PC-9 (cell line): ENCODE results near the gene CPT1C. TPM values are rescaled to one million over a fixed set of nuclear protein-coding genes. Genes with fewer than 3 reads are reported as not detected.

Experiments
- BruUV-seq: library from RNA; stranded (reverse); fragments of 400-500 nt; replicated peaks from 2 replicates; lab custom pipeline; 2021; lab: Mats Ljungman, UMichigan
- CTCF ChIA-PET: fragments of 300-600 bp; sonication (Branson Sonifier 250); formaldehyde crosslinking; loops from one replicate; lab custom pipeline; 2022; ENCODE audit warnings: antibody characterized with exemption; lab: Charles Lee
- POLR2A ChIA-PET: fragments of 300-600 bp; sonication (Branson Sonifier 250); formaldehyde crosslinking; loops from one replicate; lab custom pipeline; 2022; ENCODE audit warnings: antibody characterized with exemption; ENCODE audit not compliant: unreplicated experiment; lab: Charles Lee
- DNase-seq, 2 experiments: peaks; one replicate each; pipeline versions ENCODE4 v3.0.0 to v3.0.0-alpha.2; 2015 to 2022; ENCODE audit warnings: mixed read lengths in 1 of 2
- H2AFZ ChIP-seq: fragments of 200-600 bp; sonication (generic); 2 replicates; pipeline ENCODE4 v1.8.1; 2017; ENCODE audit warnings: antibody characterized with exemption
- H3F3A ChIP-seq: fragments of 200-600 bp; sonication (generic); 2 replicates; pipeline ENCODE4 v1.8.1; 2017; ENCODE audit warnings: antibody characterized with exemption, mild to moderate bottlenecking, low read depth; ENCODE audit not compliant: insufficient read depth
- H3K27ac ChIP-seq: fragments of 200-600 bp; sonication (generic); 2 replicates; pipeline ENCODE4 v1.6.1; 2016; ENCODE audit warnings: mixed run types
- H3K27me3 ChIP-seq: fragments of 200-600 bp; sonication (generic); 2 replicates; pipeline ENCODE4 v1.6.1; 2016; ENCODE audit warnings: low read depth, mixed run types; ENCODE audit not compliant: insufficient read depth
- H3K36me3 ChIP-seq: fragments of 200-600 bp; sonication (generic); 2 replicates; pipeline ENCODE4 v1.6.1; 2016; ENCODE audit warnings: low read depth, mixed run types
- H3K4me1 ChIP-seq: fragments of 200-600 bp; sonication (generic); replicated peaks from 2 replicates; pipeline ENCODE4 v1.6.1; 2016; ENCODE audit warnings: mixed run types; ENCODE audit not compliant: insufficient read depth
- H3K4me2 ChIP-seq: fragments of 200-600 bp; sonication (generic); 2 replicates; pipeline ENCODE4 v1.6.1; 2017; ENCODE audit warnings: mixed run types
- H3K4me3 ChIP-seq: fragments of 200-600 bp; sonication (generic); 2 replicates; pipeline ENCODE4 v1.6.1; 2016; ENCODE audit warnings: mixed run types
- H3K79me2 ChIP-seq: fragments of 200-600 bp; sonication (generic); 2 replicates; pipeline ENCODE4 v1.6.1; 2017; ENCODE audit warnings: low read depth, mixed run types
- H3K9me2 ChIP-seq: fragments of 200-600 bp; sonication (generic); 2 replicates; pipeline ENCODE4 v1.8.1; 2017; ENCODE audit warnings: mild to moderate bottlenecking; ENCODE audit not compliant: insufficient read depth
- H3K9me3 ChIP-seq: fragments of 200-600 bp; sonication (generic); 2 replicates; pipeline ENCODE4 v1.8.1; 2016; ENCODE audit warnings: low read depth; ENCODE audit not compliant: insufficient read depth
- H4K20me1 ChIP-seq: fragments of 200-600 bp; sonication (generic); 2 replicates; pipeline ENCODE4 v1.8.1; 2017; ENCODE audit not compliant: insufficient read depth
- EZH2 ChIP-seq: fragments of 200-600 bp; sonication (generic); IDR thresholded peaks from 2 replicates; pipeline ENCODE4 v1.8.0; 2017; ENCODE audit warnings: antibody characterized with exemption, low read depth
- intact Hi-C: fragments of 100-400 bp; cut with micrococcal nuclease; formaldehyde crosslinking; loops from one replicate; pipeline ENCODE4 v1.10.0; 2022; ENCODE audit not compliant: unreplicated experiment
- microRNA-seq: library from miRNA; unstranded; fragments of <30 nt; microRNA quantifications from one replicate; pipeline ENCODE4 v1.2.0, GENCODE V29; 2021; ENCODE audit warnings: borderline number of aligned reads, borderline replicate concordance
- total RNA-seq: library from RNA; stranded (reverse); gene quantifications from 2 replicates; pipeline ENCODE4 v1.2.3, GENCODE V29; 2021
- TF ChIP-seq, protein P1 (sequence below): fragments of 200-600 bp; sonication (generic); conservative IDR thresholded peaks from 2 replicates; pipeline ENCODE4 v1.6.1; 2017; ENCODE audit warnings: mixed run types, antibody characterized with exemption, mild to moderate bottlenecking, moderate library complexity

The CPT1C gene
- total RNA-seq, 1 experiment from 2014 or later, result 1.7 TPM

DNA sequence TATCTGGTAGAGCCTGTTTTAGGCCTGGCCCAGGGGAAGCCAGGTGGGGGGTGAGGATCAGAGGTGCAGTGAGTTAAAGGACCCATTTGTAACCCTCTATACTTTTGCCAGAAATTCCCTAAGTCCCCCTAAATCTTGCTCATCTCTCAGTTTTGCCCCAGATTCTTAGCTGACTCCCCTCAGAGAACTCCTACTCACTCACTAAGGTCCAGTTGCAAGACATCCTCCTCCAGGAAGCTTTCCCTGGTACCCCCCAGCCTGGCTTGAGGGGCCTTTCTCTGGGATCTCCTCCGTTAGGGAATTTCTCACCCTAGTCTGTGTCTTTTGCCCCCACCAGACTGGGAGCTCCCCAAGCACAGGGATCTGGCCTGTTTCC lies 70.3 kb downstream of the CPT1C start:
- TF ChIP-seq EZH2, result no peak
- TF ChIP-seq, protein P1, sequence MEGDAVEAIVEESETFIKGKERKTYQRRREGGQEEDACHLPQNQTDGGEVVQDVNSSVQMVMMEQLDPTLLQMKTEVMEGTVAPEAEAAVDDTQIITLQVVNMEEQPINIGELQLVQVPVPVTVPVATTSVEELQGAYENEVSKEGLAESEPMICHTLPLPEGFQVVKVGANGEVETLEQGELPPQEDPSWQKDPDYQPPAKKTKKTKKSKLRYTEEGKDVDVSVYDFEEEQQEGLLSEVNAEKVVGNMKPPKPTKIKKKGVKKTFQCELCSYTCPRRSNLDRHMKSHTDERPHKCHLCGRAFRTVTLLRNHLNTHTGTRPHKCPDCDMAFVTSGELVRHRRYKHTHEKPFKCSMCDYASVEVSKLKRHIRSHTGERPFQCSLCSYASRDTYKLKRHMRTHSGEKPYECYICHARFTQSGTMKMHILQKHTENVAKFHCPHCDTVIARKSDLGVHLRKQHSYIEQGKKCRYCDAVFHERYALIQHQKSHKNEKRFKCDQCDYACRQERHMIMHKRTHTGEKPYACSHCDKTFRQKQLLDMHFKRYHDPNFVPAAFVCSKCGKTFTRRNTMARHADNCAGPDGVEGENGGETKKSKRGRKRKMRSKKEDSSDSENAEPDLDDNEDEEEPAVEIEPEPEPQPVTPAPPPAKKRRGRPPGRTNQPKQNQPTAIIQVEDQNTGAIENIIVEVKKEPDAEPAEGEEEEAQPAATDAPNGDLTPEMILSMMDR, result no peak
- H3K9me2 ChIP-seq, result no peaks in the 10 kb centered on the region
- no peaks in the 10 kb centered on the region for H3K36me3 ChIP-seq
- no peaks in the 10 kb centered on the region for H3K27me3 ChIP-seq
- H3K4me3 ChIP-seq, result no peak overlapping the region
- H3K4me2 ChIP-seq, result no peak overlapping the region
- no peaks in the 10 kb centered on the region for H4K20me1 ChIP-seq
- peaks cover 20% of the 10 kb centered on the region for H3F3A ChIP-seq
- POLR2A ChIA-PET, result no interaction called here
- intact Hi-C loops, result no loop called here
- peaks cover 15% of the 10 kb centered on the region for H3K4me1 ChIP-seq
- CTCF ChIA-PET, result no interaction called here
- DNase-seq, result no peak
- H3K79me2 ChIP-seq, result no peaks in the 10 kb centered on the region
- BruUV-seq, result no TSS peak
- no peak overlapping the region for H3K27ac ChIP-seq
- no peak overlapping the region for H2AFZ ChIP-seq
- peaks cover 1% of the 10 kb centered on the region for H3K9me3 ChIP-seq

DNA sequence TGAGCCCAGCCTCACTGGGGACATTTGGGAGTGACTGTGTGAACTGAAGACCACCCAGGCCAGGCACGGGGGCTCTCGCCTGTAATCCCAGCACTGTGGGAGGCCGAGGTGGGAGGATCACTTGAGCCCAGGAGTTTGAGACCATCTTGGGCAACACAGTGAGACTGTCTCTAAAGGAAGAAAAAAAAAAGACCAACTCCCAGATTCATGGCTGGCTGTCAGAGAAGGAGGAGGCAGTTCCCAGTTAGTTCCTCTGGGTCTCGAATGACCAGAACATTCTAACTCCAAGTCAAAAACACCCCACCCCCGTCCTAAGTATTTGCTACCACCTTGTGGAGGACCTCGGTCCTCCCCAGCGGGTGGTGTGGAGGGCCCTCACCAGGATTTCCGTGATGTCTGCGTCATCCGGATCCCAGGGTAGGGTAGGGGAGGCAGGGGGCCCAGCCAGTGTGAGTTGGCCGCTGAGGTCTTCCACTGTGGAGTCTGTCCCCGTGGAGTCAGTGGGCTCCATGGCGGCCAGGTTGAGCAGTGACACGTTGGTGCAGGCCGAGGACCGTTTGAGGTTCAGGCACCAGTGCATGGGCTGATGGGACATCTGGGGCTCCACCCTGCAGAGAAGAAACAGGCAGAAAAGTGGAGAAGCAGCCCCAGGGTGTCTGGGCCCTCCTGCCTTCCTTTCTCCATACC lies 70.9 kb downstream of the CPT1C start:
- no peak for TF ChIP-seq EZH2
- TF ChIP-seq, protein P1, result 0 out of 2 replicates have a peak, but pooled peaks have one; percentile 12
- Histone ChIP-seq H3K9me2 (no peaks in the 10 kb centered on the region), H3K27me3 (no peaks in the 10 kb centered on the region), H3F3A (peaks cover 16% of the 10 kb centered on the region), H3K79me2 (no peaks in the 10 kb centered on the region), H3K27ac (no peak overlapping the region), H3K4me3 (no peak overlapping the region), H3K9me3 (no peaks in the 10 kb centered on the region), H4K20me1 (no peaks in the 10 kb centered on the region), H3K4me2 (no peak overlapping the region), H3K36me3 (no peaks in the 10 kb centered on the region), H2AFZ (no peak overlapping the region), H3K4me1 (peaks cover 13% of the 10 kb centered on the region)
- CTCF ChIA-PET, result no interaction called here
- intact Hi-C loops, result no loop called here
- POLR2A ChIA-PET, result no interaction called here
- DNase-seq, result no peak
- BruUV-seq, result no TSS peak

DNA sequence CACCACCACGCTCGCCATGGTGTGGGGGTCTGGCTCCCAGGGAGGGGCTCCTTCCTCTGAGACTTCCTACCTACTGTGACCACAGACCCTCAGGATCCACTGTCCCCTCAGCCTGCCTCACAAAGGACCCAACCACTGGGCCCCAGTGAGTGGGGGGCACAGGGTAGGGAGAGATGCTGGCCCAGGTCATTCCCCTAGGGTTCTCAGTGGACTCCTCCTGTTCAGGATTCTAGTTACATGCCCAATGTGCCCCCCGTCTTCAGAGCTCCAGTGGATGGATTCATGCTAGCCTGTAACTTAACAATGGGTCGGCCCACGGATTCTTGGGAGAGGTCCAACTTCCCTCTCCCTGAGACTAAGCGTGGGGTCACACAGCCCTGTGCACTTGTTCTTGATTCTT lies 72.3 kb downstream of the CPT1C start, which contains the start of gene TSKS:
Gene TSKS, minus strand, starts transcription at position 77 of the 400 bp plus-strand sequence. Its CDS starts 59 bp downstream, at position 18.
- POLR2A ChIA-PET, result no interaction called here

More for the DNA sequence above, 72.3 kb downstream of the CPT1C start, which contains the start of gene TSKS:
- no TSS peak for BruUV-seq
- Histone ChIP-seq H3K9me3 (no peaks in the 10 kb centered on the region), H3K9me2 (no peaks in the 10 kb centered on the region), H3K27me3 (no peaks in the 10 kb centered on the region), H3K4me2 (no peak within 1 kb of the TSS), H2AFZ (no peak within 1 kb of the TSS), H3K27ac (no peak within 1 kb of the TSS), H3K79me2 (peaks cover 13% of the 10 kb centered on the region), H4K20me1 (no peaks in the 10 kb centered on the region), H3K4me3 (no peak within 1 kb of the TSS), H3K36me3 (no peaks in the 10 kb centered on the region), H3F3A (peaks cover 13% of the 10 kb centered on the region), H3K4me1 (peaks cover 17% of the 10 kb centered on the region)
- CTCF ChIA-PET, result no interaction called here
- no peak for TF ChIP-seq EZH2
- TF ChIP-seq, protein P1, result no peak
- no peak for DNase-seq
- intact Hi-C loops, result no loop called here

Small RNA genes lying within 50 kb of the gene (microRNA-seq; reads per million reads assigned to microRNA genes)
- gene MIR5088, result not detected

Other genes with a start within 250 kb of the CPT1C start
- gene SLC17A7, start 249.6 kb upstream of the CPT1C start, total RNA-seq, result 0.68 and 0.70 TPM in 2 replicates
- gene PIH1D1, start 239.3 kb upstream of the CPT1C start, total RNA-seq, result 156 and 184 TPM in 2 replicates
- gene ALDH16A1, start 237.9 kb upstream of the CPT1C start, total RNA-seq, result 40.9 and 66.8 TPM in 2 replicates
- gene FLT3LG, start 216.9 kb upstream of the CPT1C start, total RNA-seq, result 5.1 and 5.3 TPM in 2 replicates
- 2,360 and 3,865 TPM in 2 replicates for gene RPL13A, start 203.5 kb upstream of the CPT1C start, total RNA-seq
- 1,702 and 2,282 TPM in 2 replicates for gene RPS11, start 194.7 kb upstream of the CPT1C start, total RNA-seq
- 4.8 and 6.7 TPM in 2 replicates for gene FCGRT, start 178.5 kb upstream of the CPT1C start, total RNA-seq
- gene RCN3, start 163.1 kb upstream of the CPT1C start, total RNA-seq, result 0.75 and 0.96 TPM in 2 replicates
- gene NOSIP, start 110.6 kb upstream of the CPT1C start, total RNA-seq, result 63.6 and 71.3 TPM in 2 replicates
- 16.2 TPM in 2 replicates for gene PRRG2, start 109.8 kb upstream of the CPT1C start, total RNA-seq
- 40.4 and 41.3 TPM in 2 replicates for gene PRR12, start 99.9 kb upstream of the CPT1C start, total RNA-seq
- gene RRAS, start 51.0 kb upstream of the CPT1C start, total RNA-seq, result 36.6 and 40.6 TPM in 2 replicates
- 86.9 and 91.3 TPM in 2 replicates for gene SCAF1, start 48.9 kb upstream of the CPT1C start, total RNA-seq
- 181 and 220 TPM in 2 replicates for gene IRF3, start 25.3 kb upstream of the CPT1C start, total RNA-seq
- gene BCL2L12, start 25.2 kb upstream of the CPT1C start, total RNA-seq, result 80.3 and 84.8 TPM in 2 replicates
- 228 and 261 TPM in 2 replicates for gene PRMT1, start 13.8 kb upstream of the CPT1C start, total RNA-seq
- 9.5 and 14.2 TPM in 2 replicates for gene ADM5, start 1.5 kb upstream of the CPT1C start, total RNA-seq
- not detected in 2 replicates for gene TSKS, start 72.2 kb downstream of the CPT1C start, total RNA-seq
- gene AP2A1, start 75.9 kb downstream of the CPT1C start, total RNA-seq, result 91.8 and 95.1 TPM in 2 replicates
- gene FUZ, start 122.2 kb downstream of the CPT1C start, total RNA-seq, result 50.0 and 60.4 TPM in 2 replicates
- 92.2 and 99.6 TPM in 2 replicates for gene MED25, start 127.2 kb downstream of the CPT1C start, total RNA-seq
- gene PTOV1, start 160.0 kb downstream of the CPT1C start, total RNA-seq, result 151 and 155 TPM in 2 replicates
- gene PNKP, start 176.5 kb downstream of the CPT1C start, total RNA-seq, result 82.7 and 85.6 TPM in 2 replicates
- gene AKT1S1, start 186.2 kb downstream of the CPT1C start, total RNA-seq, result 109 and 143 TPM in 2 replicates
- 52.1 and 62.3 TPM in 2 replicates for gene TBC1D17, start 186.6 kb downstream of the CPT1C start, total RNA-seq
- gene IL4I1, start 205.8 kb downstream of the CPT1C start, total RNA-seq, result 0.85 TPM in 1 of 2 replicates, not detected in the other
- gene ATF5, start 238.1 kb downstream of the CPT1C start, total RNA-seq, result 15.3 and 19.2 TPM in 2 replicates
- gene NUP62, start 238.4 kb downstream of the CPT1C start, total RNA-seq, result 66.8 and 101 TPM in 2 replicates